Fibroblast of lung (primary cell): Measurements from ENCODE around the gene DPP6. TPM values are rescaled to one million over a fixed set of nuclear protein-coding genes. Genes with fewer than 3 reads are reported as not detected.

ENCODE experiments used
- DNase-seq, 2 donors: peaks; one replicate each; pipeline versions ENCODE4 v3.0.0 to v3.0.0-alpha.2; 2010; ENCODE audit warnings: low read depth in 2 of 2
- H2AFZ ChIP-seq: 2 replicates; pipeline ENCODE4 v1.5.1; 2012; ENCODE audit warnings: low read length, control low read depth, inconsistent platforms
- H3K27ac ChIP-seq: 2 replicates; pipeline ENCODE4 v1.5.1; 2011; ENCODE audit warnings: low read length, control low read depth; ENCODE audit not compliant: insufficient read depth
- H3K27me3 ChIP-seq: 2 replicates; pipeline ENCODE4 v1.5.1; 2011; ENCODE audit warnings: mild to moderate bottlenecking, low read length; ENCODE audit not compliant: control insufficient read depth, insufficient read depth
- H3K36me3 ChIP-seq: 2 replicates; pipeline ENCODE4 v1.5.1; 2011; ENCODE audit warnings: low read length; ENCODE audit not compliant: control insufficient read depth, insufficient read depth
- H3K4me1 ChIP-seq: 2 replicates; pipeline ENCODE4 v1.5.1; 2011; ENCODE audit warnings: low read length; ENCODE audit not compliant: control insufficient read depth, insufficient read depth; ENCODE audit errors: extremely low read depth
- H3K4me2 ChIP-seq: 2 replicates; pipeline ENCODE4 v1.5.1; 2011; ENCODE audit warnings: low read length, control low read depth; ENCODE audit not compliant: insufficient read depth; ENCODE audit errors: extremely low read depth
- H3K4me3 ChIP-seq, 4 experiments: fragments of 200-600 bp in 1 of 4; sonication (generic) in 1 of 4; replicated peaks in 1 of 4; 2 replicates each; pipeline ENCODE4 v1.5.1; 2011 to 2016; ENCODE audit warnings: low read length in 4 of 4, low read depth in 3 of 4, mild to moderate bottlenecking in 3 of 4, control low read depth in 2 of 4, inconsistent platforms in 1 of 4, mixed read lengths in 1 of 4; ENCODE audit not compliant: insufficient read depth in 1 of 4; ENCODE audit errors: control extremely low read depth in 1 of 4
- H3K79me2 ChIP-seq: 2 replicates; pipeline ENCODE4 v1.5.1; 2012; ENCODE audit warnings: mild to moderate bottlenecking, low read length, inconsistent platforms; ENCODE audit not compliant: control insufficient read depth, insufficient read depth
- H3K9ac ChIP-seq: 2 replicates; pipeline ENCODE4 v1.5.1; 2011; ENCODE audit warnings: mild to moderate bottlenecking, low read length, control low read depth; ENCODE audit not compliant: insufficient read depth
- H3K9me3 ChIP-seq: 2 replicates; pipeline ENCODE4 v1.5.1; 2012; ENCODE audit warnings: low read depth, low read length; ENCODE audit not compliant: control insufficient read depth, insufficient read depth
- H4K20me1 ChIP-seq: 2 replicates; pipeline ENCODE4 v1.5.1; 2011; ENCODE audit warnings: low read length; ENCODE audit not compliant: control insufficient read depth, insufficient read depth; ENCODE audit errors: extremely low read depth
- CTCF ChIP-seq, 2 donors: IDR thresholded peaks in 1 of 2; conservative IDR thresholded peaks in 1 of 2; 1 replicate in 1 of 2; 2 replicates in 1 of 2; pipeline ENCODE4 v1.5.1; 2011 to 2012; ENCODE audit warnings: low read length in 2 of 2, control low read depth in 1 of 2, inconsistent platforms in 1 of 2, low read depth in 1 of 2, mild to moderate bottlenecking in 1 of 2
- EZH2 ChIP-seq: IDR thresholded peaks from 2 replicates; pipeline ENCODE4 v1.5.1; 2012; ENCODE audit warnings: low read length, control low read depth, mild to moderate bottlenecking; ENCODE audit errors: missing control alignments
- polyA plus RNA-seq, 2 donors: library from polyadenylated mRNA; depleted of rRNA in 1 of 2; stranded (reverse) in 1 of 2; unstranded in 1 of 2; fragments of >200 nt; gene quantifications; 2 replicates each; pipeline ENCODE4 v1.2.1, GENCODE V29; 2011 to 2012; ENCODE audit warnings: missing spikeins in 1 of 2
- total RNA-seq: library from RNA; depleted of rRNA; stranded (reverse); fragments of >200 nt; gene quantifications from 2 replicates; pipeline ENCODE4 v1.2.1, GENCODE V29; 2014

The DPP6 gene
- total and polyA plus RNA-seq, 2 donors (not counting 1 experiment from before 2014, with no cell fraction given) = not detected

GRCh38 chr7:154881526-154881925 is 829.3 kb downstream of the DPP6 start:
- Histone ChIP-seq H4K20me1 (no peaks in the 10 kb centered on the region), H3K9me3 (peaks cover 9% of the 10 kb centered on the region), H3K4me1 (no peaks in the 10 kb centered on the region), H3K4me3 (no peak overlapping the region), H3K79me2 (no peaks in the 10 kb centered on the region), H3K9ac (no peak overlapping the region), H3K4me2 (no peak overlapping the region), H3K27me3 (no peaks in the 10 kb centered on the region), H3K27ac (no peak overlapping the region), H2AFZ (no peak overlapping the region), H3K36me3 (no peaks in the 10 kb centered on the region)
- no peak for DNase-seq
- TF ChIP-seq CTCF (conservative IDR thresholded peaks at IDR 0.05 in 1 of 2, IDR thresholded peaks at IDR 0.05 in 1 of 2; ENCODE audit: low read depth in 1 of 2, low read length in 2 of 2) (no peak), EZH2 (no peak)

- peaks cover 9% of the 10 kb centered on the region for H3K9me3 ChIP-seq
- no peaks in the 10 kb centered on the region for H3K27me3 ChIP-seq
- H3K4me2 ChIP-seq = no peak overlapping the region
- no peak overlapping the region for H3K27ac ChIP-seq
- no peak overlapping the region for H3K4me3 ChIP-seq
- no peak overlapping the region for H3K9ac ChIP-seq
- TF ChIP-seq CTCF (conservative IDR thresholded peaks at IDR 0.05 in 1 of 2, IDR thresholded peaks at IDR 0.05 in 1 of 2; ENCODE audit: low read depth in 1 of 2, low read length in 2 of 2) (no peak), EZH2 (no peak)
- H4K20me1 ChIP-seq = no peaks in the 10 kb centered on the region
- DNase-seq = no peak
- no peaks in the 10 kb centered on the region for H3K79me2 ChIP-seq
- H3K36me3 ChIP-seq = no peaks in the 10 kb centered on the region
- H3K4me1 ChIP-seq = no peaks in the 10 kb centered on the region
- no peak overlapping the region for H2AFZ ChIP-seq
Measured at GRCh38 chr7:154882931-154883474, 830.8 kb downstream of the DPP6 start.

GRCh38 chr7:154884348-154884920 is 832.2 kb downstream of the DPP6 start:
- peaks cover 9% of the 10 kb centered on the region for H3K9me3 ChIP-seq
- H3K9ac ChIP-seq = no peak overlapping the region
- no peaks in the 10 kb centered on the region for H4K20me1 ChIP-seq
- no peak for TF ChIP-seq EZH2
- no peak for TF ChIP-seq CTCF (conservative IDR thresholded peaks at IDR 0.05 in 1 of 2, IDR thresholded peaks at IDR 0.05 in 1 of 2; ENCODE audit: low read depth in 1 of 2, low read length in 2 of 2)
- DNase-seq = no peak
- H3K27ac ChIP-seq = no peak overlapping the region
- no peaks in the 10 kb centered on the region for H3K79me2 ChIP-seq
- no peak overlapping the region for H2AFZ ChIP-seq
- H3K27me3 ChIP-seq = no peaks in the 10 kb centered on the region
- no peaks in the 10 kb centered on the region for H3K4me1 ChIP-seq
- H3K4me3 ChIP-seq = no peak overlapping the region
- no peaks in the 10 kb centered on the region for H3K36me3 ChIP-seq
- H3K4me2 ChIP-seq = no peak overlapping the region
